Parathyroid adenoma (tissue), 2 donors: Measurements from ENCODE around the gene RAB40C.

Source experiments
- H2AFZ ChIP-seq: fragments of 300-600 bp; sonication (generic); one replicate; pipeline ENCODE4 v1.7.0; 2017; ENCODE audit warnings: antibody characterized with exemption, mild to moderate bottlenecking
- H3K27ac ChIP-seq: fragments of 300-600 bp; sonication (generic); one replicate; pipeline ENCODE4 v1.7.0; 2017
- H3K27me3 ChIP-seq: fragments of 300-600 bp; sonication (generic); one replicate; pipeline ENCODE4 v1.7.0; 2017; ENCODE audit warnings: low read length; ENCODE audit not compliant: control insufficient read depth, insufficient read depth
- H3K36me3 ChIP-seq: fragments of 300-600 bp; sonication (generic); one replicate; pipeline ENCODE4 v1.7.0; 2017; ENCODE audit warnings: low read length; ENCODE audit not compliant: control insufficient read depth, insufficient read depth
- H3K4me1 ChIP-seq: fragments of 300-600 bp; sonication (generic); one replicate; pipeline ENCODE4 v1.7.0; 2017; ENCODE audit warnings: control low read depth
- H3K4me2 ChIP-seq: fragments of 300-600 bp; sonication (generic); one replicate; pipeline ENCODE4 v1.7.0; 2017; ENCODE audit warnings: low read length
- H3K4me3 ChIP-seq: fragments of 300-600 bp; sonication (generic); one replicate; pipeline ENCODE4 v1.7.0; 2017; ENCODE audit warnings: low read depth, low read length
- H3K79me2 ChIP-seq: fragments of 300-600 bp; sonication (generic); one replicate; pipeline ENCODE4 v1.7.0; 2017; ENCODE audit warnings: control low read depth
- H3K9ac ChIP-seq: fragments of 300-600 bp; sonication (generic); one replicate; pipeline ENCODE4 v1.7.0; 2017; ENCODE audit warnings: mild to moderate bottlenecking
- H3K9me3 ChIP-seq: fragments of 300-600 bp; sonication (generic); one replicate; pipeline ENCODE4 v1.7.0; 2017; ENCODE audit warnings: low read length; ENCODE audit not compliant: control insufficient read depth
- CTCF ChIP-seq: fragments of 300-600 bp; sonication (generic); IDR thresholded peaks from one replicate; pipeline ENCODE4 v1.7.0; 2017; ENCODE audit warnings: antibody characterized with exemption, mild to moderate bottlenecking
- donor health status: primary hyperparathyroidism.

The RAB40C gene

DNA sequence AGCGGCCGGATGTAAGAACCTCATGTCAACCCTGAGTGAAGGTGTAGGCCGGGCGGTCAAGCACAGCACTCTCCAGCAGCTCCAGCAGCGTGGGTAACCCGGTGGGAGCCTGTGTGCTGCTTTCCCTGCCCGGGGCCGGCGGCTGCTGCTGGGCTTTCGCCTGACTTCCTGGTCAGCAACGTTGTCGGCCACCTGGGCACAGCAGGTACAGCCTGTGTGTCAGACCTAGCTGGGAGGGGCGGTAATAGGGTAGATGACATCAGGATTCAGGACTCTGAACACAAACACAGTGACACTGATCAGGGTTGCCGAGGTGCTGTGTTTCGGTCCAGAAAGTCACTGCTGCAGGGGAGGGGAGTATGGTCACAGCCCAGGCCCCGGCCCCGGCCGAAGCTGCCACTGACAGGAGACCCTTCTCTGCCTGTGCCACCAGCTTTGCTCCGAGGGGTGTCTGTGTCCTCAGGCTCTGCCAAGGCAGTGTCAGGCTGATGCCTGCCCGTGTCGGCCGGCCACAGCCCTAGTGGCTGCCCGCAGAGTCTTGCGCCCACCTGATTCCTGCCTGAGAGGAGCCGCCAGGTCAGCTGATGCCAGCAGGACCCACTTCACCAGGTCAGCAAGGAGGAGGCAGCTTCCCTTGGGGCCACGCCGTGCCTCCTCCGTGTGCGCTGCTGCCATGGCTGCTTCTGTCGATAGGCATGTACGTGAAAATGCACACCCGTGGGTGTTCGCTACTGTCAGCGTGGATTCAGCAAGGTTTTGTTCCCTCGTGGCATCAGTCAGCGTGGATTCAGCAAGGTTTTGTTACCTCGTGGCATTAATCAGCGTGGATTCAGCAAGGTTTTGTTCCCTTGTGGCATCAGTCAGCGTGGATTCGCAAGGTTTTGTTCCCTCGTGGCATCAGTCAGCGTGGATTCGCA is 9.2 kb downstream of the RAB40C start:
- Histone ChIP-seq H3K4me2 (no peak overlapping the region), H3K9ac (no peak overlapping the region), H3K27me3 (no peaks in the 10 kb centered on the region), H3K27ac (no peak overlapping the region), H3K4me3 (no peak overlapping the region), H3K79me2 (peaks cover 38% of the 10 kb centered on the region), H3K9me3 (no peaks in the 10 kb centered on the region), H3K4me1 (no peaks in the 10 kb centered on the region), H2AFZ (no peak overlapping the region), H3K36me3 (no peaks in the 10 kb centered on the region)
- TF ChIP-seq CTCF = no peak

DNA sequence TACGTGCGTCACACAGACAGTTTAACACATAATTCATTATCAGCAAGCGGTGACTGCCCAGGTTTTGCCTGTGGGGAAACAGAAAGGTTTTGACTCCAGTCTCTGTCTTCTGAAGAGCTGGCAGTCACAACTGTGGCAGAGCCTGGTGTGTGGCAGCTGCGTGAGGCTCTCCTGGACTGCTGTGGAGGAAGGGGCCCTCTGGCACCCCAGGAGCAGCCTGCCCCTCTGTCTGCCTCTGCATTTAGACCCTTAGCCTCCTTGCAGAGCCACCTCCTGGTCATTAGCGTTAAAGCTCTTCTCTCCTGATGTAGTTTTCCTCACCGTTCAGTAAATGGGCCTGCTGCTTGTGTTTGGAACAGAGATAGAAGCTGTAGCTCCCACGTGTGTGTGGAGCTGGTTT is 10.9 kb downstream of the RAB40C start:
- no peak overlapping the region for H3K27ac ChIP-seq
- H2AFZ ChIP-seq = no peak overlapping the region
- no peak overlapping the region for H3K9ac ChIP-seq
- peaks cover 48% of the 10 kb centered on the region for H3K79me2 ChIP-seq
- H3K4me2 ChIP-seq = no peak overlapping the region
- no peaks in the 10 kb centered on the region for H3K36me3 ChIP-seq
- no peaks in the 10 kb centered on the region for H3K4me1 ChIP-seq
- no peak for TF ChIP-seq CTCF
- no peak overlapping the region for H3K4me3 ChIP-seq
- no peaks in the 10 kb centered on the region for H3K9me3 ChIP-seq
- H3K27me3 ChIP-seq = no peaks in the 10 kb centered on the region

- H3K36me3 ChIP-seq = no peaks in the 10 kb centered on the region
These were observed 14.1 kb downstream of the RAB40C start for GRCh38 chr16:603933-604332.

DNA sequence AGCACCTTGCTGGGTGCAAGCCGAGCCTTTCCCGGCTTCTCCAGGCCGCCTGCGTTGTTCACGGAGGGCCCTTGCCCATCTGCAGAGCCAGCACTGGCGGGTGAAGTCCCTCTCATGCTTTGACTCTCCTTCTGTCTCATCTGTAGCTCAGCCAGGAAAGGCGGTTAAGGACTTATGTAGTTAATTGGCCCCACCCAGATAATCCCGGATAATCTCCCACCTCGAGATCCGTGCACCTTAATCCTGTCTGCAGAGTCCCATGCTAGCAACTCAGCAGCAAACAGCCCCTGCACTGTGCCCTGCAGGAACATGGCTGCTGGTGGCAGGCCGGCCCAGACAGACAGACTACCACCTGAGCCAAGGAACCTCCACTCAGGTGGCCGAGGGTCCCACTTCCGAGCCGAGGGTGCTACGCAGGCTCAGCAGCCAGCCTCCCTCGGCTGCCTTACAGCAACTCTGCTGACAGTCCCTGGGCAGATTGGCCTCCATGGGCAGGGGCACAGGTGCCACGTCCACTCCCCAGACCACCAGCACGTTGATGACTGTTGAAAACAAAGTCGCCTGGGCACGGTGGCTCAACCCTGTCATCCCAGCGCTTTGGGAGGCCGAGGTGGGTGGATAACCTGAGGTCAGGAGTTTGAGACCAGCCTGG is 16.9 kb downstream of the RAB40C start:
- H3K79me2 ChIP-seq = peaks cover 63% of the 10 kb centered on the region
- no peak for TF ChIP-seq CTCF
- H3K4me1 ChIP-seq = no peaks in the 10 kb centered on the region
- H3K9me3 ChIP-seq = no peaks in the 10 kb centered on the region
- H3K4me2 ChIP-seq = no peak overlapping the region
- no peaks in the 10 kb centered on the region for H3K27me3 ChIP-seq
- no peak overlapping the region for H3K27ac ChIP-seq
- H3K36me3 ChIP-seq = no peaks in the 10 kb centered on the region
- no peak overlapping the region for H3K4me3 ChIP-seq
- no peak overlapping the region for H3K9ac ChIP-seq
- H2AFZ ChIP-seq = no peak overlapping the region

More at GRCh38 chr16:603933-604332, 14.1 kb downstream of the RAB40C start:
- TF ChIP-seq CTCF = no peak
- no peak overlapping the region for H3K4me2 ChIP-seq
- peaks cover 56% of the 10 kb centered on the region for H3K79me2 ChIP-seq
- no peaks in the 10 kb centered on the region for H3K4me1 ChIP-seq
- no peak overlapping the region for H3K27ac ChIP-seq
- no peaks in the 10 kb centered on the region for H3K27me3 ChIP-seq
- H3K4me3 ChIP-seq = no peak overlapping the region
- H2AFZ ChIP-seq = no peak overlapping the region
- H3K9ac ChIP-seq = no peak overlapping the region
- no peaks in the 10 kb centered on the region for H3K9me3 ChIP-seq
